Uterus (tissue), 4 donors: Measurements from ENCODE around the gene DGAT2. TPM values are rescaled to one million over a fixed set of nuclear protein-coding genes. Genes with fewer than 3 reads are reported as not detected.
"Not testable (repeated sequence)": the region's sequence is repeated elsewhere in the genome, so short reads cannot be mapped to it uniquely, and the experiment has no call there.

Source experiments
- DNase-seq, 2 donors: peaks; one replicate each; pipeline ENCODE4 v3.0.0-alpha.2; 2019 to 2020
- H3K27ac ChIP-seq, 2 donors: fragments of 200-600 bp; sonication (generic); 1 replicate in 1 of 2; 2 replicates in 1 of 2; pipeline ENCODE4 v1.5.1; 2016 to 2018
- H3K27me3 ChIP-seq, 2 donors: fragments of 200-600 bp; sonication (generic); one replicate each; pipeline ENCODE4 v1.5.1; 2018 to 2019; ENCODE audit warnings: control low read depth in 1 of 2
- H3K36me3 ChIP-seq, 2 donors: fragments of 200-600 bp; sonication (generic); one replicate each; pipeline ENCODE4 v1.5.1; 2019; ENCODE audit warnings: control low read depth in 1 of 2
- H3K4me1 ChIP-seq, 2 donors: fragments of 200-600 bp; sonication (generic); one replicate each; pipeline ENCODE4 v1.5.1; 2018 to 2019; ENCODE audit warnings: control low read depth in 1 of 2
- H3K4me3 ChIP-seq, 2 donors: fragments of 200-600 bp; sonication (generic); 1 replicate in 1 of 2; 2 replicates in 1 of 2; pipeline ENCODE4 v1.5.1; 2018 to 2019; ENCODE audit warnings: mild to moderate bottlenecking in 1 of 2
- H3K9me3 ChIP-seq, 2 donors: fragments of 200-600 bp; sonication (generic); one replicate each; pipeline ENCODE4 v1.5.1; 2019; ENCODE audit warnings: control low read depth in 1 of 2
- CTCF ChIP-seq, 4 experiments: fragments of 200-600 bp in 2 of 4; fragments of 450-650 bp in 2 of 4; sonication (generic) in 2 of 4; IDR thresholded peaks; one replicate each; pipeline ENCODE4 v1.5.1; 2016 to 2019; ENCODE audit warnings: antibody characterized with exemption in 4 of 4, mild to moderate bottlenecking in 2 of 4, moderate library complexity in 1 of 4
- POLR2A ChIP-seq, 2 donors: fragments of 450-650 bp; IDR thresholded peaks; one replicate each; pipeline ENCODE4 v1.6.1; 2016; ENCODE audit warnings: antibody characterized with exemption in 2 of 2, mild to moderate bottlenecking in 1 of 2, moderate library complexity in 1 of 2
- intact Hi-C: fragments of 100-400 bp; cut with DNase I; formaldehyde crosslinking; loops from one replicate; pipeline ENCODE4 v1.15.1; 2023; ENCODE audit warnings: low total_unique reads
- total RNA-seq, 4 donors: library from RNA; depleted of rRNA in 3 of 4; stranded (reverse); fragments of >200 nt in 3 of 4; gene quantifications; one replicate each; pipeline versions ENCODE4 v1.1.0 to v1.2.4, GENCODE V29; 2014 to 2023
- donor health status: DM: yes; HTN: yes; CAD: no.

DGAT2 gene
- total RNA-seq, 4 donors from 2014 or later: 0.29 to 1.5 (median 1.5) TPM; not detected in 1

GRCh38 chr11:75733431-75734107, 35.0 kb upstream of the DGAT2 start:
- H3K4me1 ChIP-seq: no peaks in the 10 kb centered on the region
- no peaks in the 10 kb centered on the region for H3K36me3 ChIP-seq
- H3K9me3 ChIP-seq: no peaks in the 10 kb centered on the region
- no peak overlapping the region for H3K27ac ChIP-seq
- no peak overlapping the region for H3K4me3 ChIP-seq
- intact Hi-C loops: no loop called here
- no peaks in the 10 kb centered on the region for H3K27me3 ChIP-seq
- DNase-seq: no peak
- TF ChIP-seq CTCF (IDR thresholded peaks at IDR 0.05) (no peak), POLR2A (IDR thresholded peaks at IDR 0.05) (no peak)

DNA sequence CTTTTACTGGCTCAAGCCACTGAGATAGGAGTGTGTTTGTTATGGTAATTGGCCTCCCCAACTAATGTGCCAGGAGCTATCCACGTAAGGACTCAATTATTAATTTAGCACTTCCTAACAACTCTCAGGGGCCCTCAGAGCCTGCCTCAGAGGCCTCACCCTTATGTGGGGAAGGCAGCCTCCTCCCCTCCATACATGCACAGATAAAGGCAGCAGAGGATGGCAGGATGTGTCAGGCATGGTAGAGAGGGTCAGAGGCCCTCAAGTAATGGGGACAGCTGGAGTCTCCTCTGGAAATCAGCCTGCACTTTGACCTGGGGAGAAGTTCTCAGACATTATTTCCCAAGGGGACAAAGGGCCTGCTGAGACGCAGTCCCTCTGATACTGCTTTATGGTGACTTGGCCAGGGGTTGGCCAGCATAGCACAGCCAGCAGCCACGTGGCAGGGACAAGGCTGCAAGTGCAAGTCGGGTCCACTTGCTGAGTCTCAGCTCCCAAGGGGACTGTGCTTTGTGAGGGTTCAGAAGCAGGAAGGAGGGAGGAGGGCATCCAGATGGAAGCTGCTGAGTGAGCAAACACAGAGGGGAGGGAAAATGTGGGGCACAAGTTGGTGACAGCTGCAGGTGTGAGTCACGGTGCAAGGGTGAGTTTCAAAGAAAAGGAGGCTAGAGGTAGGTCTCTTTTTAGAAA, 33.9 kb upstream of the DGAT2 start:
- TF ChIP-seq POLR2A (IDR thresholded peaks at IDR 0.05): no peak
- TF ChIP-seq CTCF (IDR thresholded peaks at IDR 0.05): no peak
- no peaks in the 10 kb centered on the region for H3K9me3 ChIP-seq
- H3K36me3 ChIP-seq: no peaks in the 10 kb centered on the region
- no peak for DNase-seq
- H3K4me1 ChIP-seq: no peaks in the 10 kb centered on the region
- intact Hi-C loops: no loop called here
- H3K27ac ChIP-seq: no peak overlapping the region
- no peaks in the 10 kb centered on the region for H3K27me3 ChIP-seq
- no peak overlapping the region for H3K4me3 ChIP-seq

DNA sequence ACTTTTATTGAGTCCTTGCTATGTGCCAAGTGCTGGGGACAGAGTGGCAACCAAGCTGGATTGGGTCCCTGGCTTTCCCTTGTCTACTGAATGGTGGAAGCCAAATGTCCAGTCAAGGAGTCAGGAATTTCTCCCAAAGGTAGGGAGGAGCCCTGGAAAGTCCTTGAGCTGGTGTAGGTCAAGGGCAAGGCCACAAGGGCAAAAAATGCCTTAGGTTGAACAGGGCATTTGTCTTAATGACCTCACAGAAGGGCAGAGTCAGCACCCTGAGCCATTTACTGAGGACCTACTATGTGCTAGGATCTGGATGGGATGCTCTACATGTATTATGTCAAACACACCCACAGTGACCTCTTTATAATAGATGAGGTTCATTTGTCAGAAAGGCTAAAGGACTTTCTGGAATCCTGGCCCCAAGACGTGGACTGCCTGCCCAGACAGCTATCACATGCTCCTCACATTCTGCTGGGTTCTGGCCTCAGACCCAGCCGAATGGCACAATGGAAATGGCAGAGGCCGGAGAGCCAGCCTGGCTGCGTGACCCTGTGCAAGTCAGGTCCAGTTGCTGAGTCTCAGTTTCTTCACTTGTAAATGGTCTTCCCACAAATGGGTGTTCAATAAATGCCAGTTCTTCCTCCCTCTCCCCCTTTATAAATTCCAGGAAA, 33.3 kb upstream of the DGAT2 start:
- H3K4me3 ChIP-seq: no peak overlapping the region
- no peaks in the 10 kb centered on the region for H3K36me3 ChIP-seq
- intact Hi-C loops: no loop called here
- no peak for DNase-seq
- no peaks in the 10 kb centered on the region for H3K4me1 ChIP-seq
- no peak overlapping the region for H3K27ac ChIP-seq
- no peak for TF ChIP-seq POLR2A (IDR thresholded peaks at IDR 0.05)
- no peak for TF ChIP-seq CTCF (IDR thresholded peaks at IDR 0.05)
- no peaks in the 10 kb centered on the region for H3K27me3 ChIP-seq
- no peaks in the 10 kb centered on the region for H3K9me3 ChIP-seq

DNA sequence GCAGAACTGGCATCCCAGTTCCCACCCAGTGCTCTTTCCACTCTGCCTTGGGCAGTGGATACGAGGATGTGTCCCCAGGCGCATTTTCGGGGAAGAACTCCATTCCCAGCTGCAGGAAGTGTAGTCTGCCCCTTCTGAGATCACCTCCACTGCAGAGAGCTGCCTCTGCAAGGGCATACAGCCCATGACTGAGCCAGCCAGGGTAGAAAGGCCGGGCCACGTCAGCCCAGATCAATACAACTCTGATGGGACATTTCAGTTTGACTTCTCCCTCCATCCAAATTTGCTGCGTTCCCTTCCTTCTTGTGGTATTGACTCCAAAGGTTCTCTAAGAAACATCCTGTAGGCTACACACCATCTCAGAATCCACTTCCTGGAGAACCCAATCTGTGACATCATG, 31.3 kb upstream of the DGAT2 start:
- TF ChIP-seq CTCF (IDR thresholded peaks at IDR 0.05) (no peak), POLR2A (IDR thresholded peaks at IDR 0.05) (no peak)
- no peaks in the 10 kb centered on the region for H3K9me3 ChIP-seq
- no peaks in the 10 kb centered on the region for H3K4me1 ChIP-seq
- no peak overlapping the region for H3K27ac ChIP-seq
- no peaks in the 10 kb centered on the region for H3K36me3 ChIP-seq
- intact Hi-C loops: no loop called here
- no peak overlapping the region for H3K4me3 ChIP-seq
- H3K27me3 ChIP-seq: no peaks in the 10 kb centered on the region
- DNase-seq: no peak

- TF ChIP-seq POLR2A (IDR thresholded peaks at IDR 0.05): no peak
- TF ChIP-seq CTCF (IDR thresholded peaks at IDR 0.05): no peak
- no peaks in the 10 kb centered on the region for H3K27me3 ChIP-seq
- H3K4me1 ChIP-seq: no peaks in the 10 kb centered on the region
- DNase-seq: no peak
- no peak overlapping the region for H3K4me3 ChIP-seq
- no peaks in the 10 kb centered on the region for H3K9me3 ChIP-seq
- no peak overlapping the region for H3K27ac ChIP-seq
- intact Hi-C loops: no loop called here
- no peaks in the 10 kb centered on the region for H3K36me3 ChIP-seq
These were observed 27.9 kb upstream of the DGAT2 start for GRCh38 chr11:75740681-75741080.

GRCh38 chr11:75743159-75743558, 25.4 kb upstream of the DGAT2 start:
- H3K27me3 ChIP-seq, H3K9me3 ChIP-seq, H3K4me3 ChIP-seq, DNase-seq, intact Hi-C loops, H3K36me3 ChIP-seq, H3K4me1 ChIP-seq, H3K27ac ChIP-seq: not testable (repeated sequence)
